GM12892 (cell line): Measurements from ENCODE around the gene APBB1IP.

Experiments used
- POLR2AphosphoS5 ChIP-seq: IDR thresholded peaks from 2 replicates; pipeline ENCODE4 v1.6.1; 2011; ENCODE audit warnings: low read depth, low read length, control low read depth
- TAF1 ChIP-seq: IDR thresholded peaks from 2 replicates; pipeline ENCODE4 v1.6.1; 2011; ENCODE audit warnings: low read depth, mild to moderate bottlenecking, control low read depth, low read length, borderline replicate concordance

- TF ChIP-seq TAF1 (no peak), POLR2AphosphoS5 (no peak)
Measured at GRCh38 chr10:26435852-26436251, 2.3 kb upstream of the APBB1IP start.
